ENCODE measurements around the gene ATP5F1A.
"Not testable (repeated sequence)": the region's sequence is repeated elsewhere in the genome, so short reads cannot be mapped to it uniquely, and the experiment has no call there.

The ATP5F1A gene

DNA sequence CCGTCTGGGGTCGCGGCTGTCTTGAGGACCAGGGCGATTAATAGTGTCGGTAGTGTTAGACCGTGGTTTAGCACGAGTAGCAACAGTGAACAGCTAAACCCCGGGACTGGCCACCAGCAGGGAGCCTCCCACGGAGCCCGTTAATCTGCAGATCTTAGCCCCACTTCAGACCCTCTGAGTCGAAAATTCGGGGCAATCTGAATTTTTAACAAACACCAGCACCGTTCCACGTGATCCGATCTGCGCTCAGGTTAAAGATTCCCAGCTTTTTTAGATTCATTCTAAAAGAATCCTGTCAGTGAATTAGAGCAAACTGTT is 479 bp upstream of the ATP5F1A start:
- peak overlapping the region; percentile 69 for H3K4me2 ChIP-seq (ENCODE audit: low read length)
- peaks cover 13% of the 10 kb centered on the region for H3K36me3 ChIP-seq (replicated peaks; ENCODE audit: low read depth, low read length)
- 0 out of 2 replicates have a peak, but pooled peaks cover 4% of the 10 kb centered on the region for H4K20me1 ChIP-seq (ENCODE audit: insufficient read depth, low read length)
- no peaks in the 10 kb centered on the region for H3K27me3 ChIP-seq (ENCODE audit: low read depth, low read length)
- peak overlapping the region; percentile 86 for H3K9ac ChIP-seq (ENCODE audit: low read length)
- H3K79me2 ChIP-seq (ENCODE audit: low read length): peaks cover 51% of the 10 kb centered on the region
- H3K4me3 ChIP-seq (ENCODE audit: low read length): peak overlapping the region; percentile 81
- H3K9me3 ChIP-seq (ENCODE audit: insufficient read depth, low read length): no peaks in the 10 kb centered on the region
- no peak for TF ChIP-seq EZH2phosphoT487 (IDR thresholded peaks at IDR 0.05; ENCODE audit: low read depth)
- TF ChIP-seq, protein P1, sequence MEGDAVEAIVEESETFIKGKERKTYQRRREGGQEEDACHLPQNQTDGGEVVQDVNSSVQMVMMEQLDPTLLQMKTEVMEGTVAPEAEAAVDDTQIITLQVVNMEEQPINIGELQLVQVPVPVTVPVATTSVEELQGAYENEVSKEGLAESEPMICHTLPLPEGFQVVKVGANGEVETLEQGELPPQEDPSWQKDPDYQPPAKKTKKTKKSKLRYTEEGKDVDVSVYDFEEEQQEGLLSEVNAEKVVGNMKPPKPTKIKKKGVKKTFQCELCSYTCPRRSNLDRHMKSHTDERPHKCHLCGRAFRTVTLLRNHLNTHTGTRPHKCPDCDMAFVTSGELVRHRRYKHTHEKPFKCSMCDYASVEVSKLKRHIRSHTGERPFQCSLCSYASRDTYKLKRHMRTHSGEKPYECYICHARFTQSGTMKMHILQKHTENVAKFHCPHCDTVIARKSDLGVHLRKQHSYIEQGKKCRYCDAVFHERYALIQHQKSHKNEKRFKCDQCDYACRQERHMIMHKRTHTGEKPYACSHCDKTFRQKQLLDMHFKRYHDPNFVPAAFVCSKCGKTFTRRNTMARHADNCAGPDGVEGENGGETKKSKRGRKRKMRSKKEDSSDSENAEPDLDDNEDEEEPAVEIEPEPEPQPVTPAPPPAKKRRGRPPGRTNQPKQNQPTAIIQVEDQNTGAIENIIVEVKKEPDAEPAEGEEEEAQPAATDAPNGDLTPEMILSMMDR (IDR thresholded peaks at IDR 0.05; ENCODE audit: low read depth, low read length): no peak
- H3K27ac ChIP-seq (ENCODE audit: low read length): peak overlapping the region; percentile 72
- H2AFZ ChIP-seq (ENCODE audit: low read depth, low read length): peak overlapping the region; percentile 72
- peaks cover 10% of the 10 kb centered on the region for H3K4me1 ChIP-seq (ENCODE audit: low read length)

DNA sequence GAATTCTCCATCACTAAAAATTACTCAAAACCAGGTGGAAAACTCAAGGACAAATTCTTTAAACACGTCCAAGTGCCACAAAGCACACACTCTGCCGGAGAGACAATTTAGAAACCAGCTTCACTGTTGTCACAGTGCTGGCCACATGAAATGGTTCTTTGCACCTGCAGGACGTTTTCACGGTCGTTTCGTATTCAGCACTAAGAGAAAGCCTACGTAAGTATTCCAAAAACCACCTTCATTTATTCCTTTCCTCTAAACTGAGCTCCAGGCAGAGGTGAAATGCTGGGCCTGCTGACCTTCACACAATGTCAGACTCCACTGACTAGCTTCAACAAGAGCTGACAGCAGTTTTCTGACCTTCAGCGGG is 680 bp downstream of the ATP5F1A start:
- Histone ChIP-seq H4K20me1 (ENCODE audit: insufficient read depth, low read length) (0 out of 2 replicates have a peak, but pooled peaks cover 4% of the 10 kb centered on the region), H3K4me1 (ENCODE audit: low read length) (peaks cover 10% of the 10 kb centered on the region), H3K27me3 (ENCODE audit: low read depth, low read length) (no peaks in the 10 kb centered on the region), H3K79me2 (ENCODE audit: low read length) (peaks cover 63% of the 10 kb centered on the region), H3K4me3 (ENCODE audit: low read length) (peak overlapping the region; percentile 81), H2AFZ (ENCODE audit: low read depth, low read length) (peak overlapping the region; percentile 42), H3K27ac (ENCODE audit: low read length) (peak overlapping the region; percentile 72), H3K36me3 (replicated peaks; ENCODE audit: low read depth, low read length) (peaks cover 21% of the 10 kb centered on the region), H3K4me2 (ENCODE audit: low read length) (peak overlapping the region; percentile 85), H3K9ac (ENCODE audit: low read length) (peak overlapping the region; percentile 86), H3K9me3 (ENCODE audit: insufficient read depth, low read length) (no peaks in the 10 kb centered on the region)
- TF ChIP-seq, protein P1 (IDR thresholded peaks at IDR 0.05; ENCODE audit: low read depth, low read length): no peak
- TF ChIP-seq EZH2phosphoT487 (IDR thresholded peaks at IDR 0.05; ENCODE audit: low read depth): no peak

DNA sequence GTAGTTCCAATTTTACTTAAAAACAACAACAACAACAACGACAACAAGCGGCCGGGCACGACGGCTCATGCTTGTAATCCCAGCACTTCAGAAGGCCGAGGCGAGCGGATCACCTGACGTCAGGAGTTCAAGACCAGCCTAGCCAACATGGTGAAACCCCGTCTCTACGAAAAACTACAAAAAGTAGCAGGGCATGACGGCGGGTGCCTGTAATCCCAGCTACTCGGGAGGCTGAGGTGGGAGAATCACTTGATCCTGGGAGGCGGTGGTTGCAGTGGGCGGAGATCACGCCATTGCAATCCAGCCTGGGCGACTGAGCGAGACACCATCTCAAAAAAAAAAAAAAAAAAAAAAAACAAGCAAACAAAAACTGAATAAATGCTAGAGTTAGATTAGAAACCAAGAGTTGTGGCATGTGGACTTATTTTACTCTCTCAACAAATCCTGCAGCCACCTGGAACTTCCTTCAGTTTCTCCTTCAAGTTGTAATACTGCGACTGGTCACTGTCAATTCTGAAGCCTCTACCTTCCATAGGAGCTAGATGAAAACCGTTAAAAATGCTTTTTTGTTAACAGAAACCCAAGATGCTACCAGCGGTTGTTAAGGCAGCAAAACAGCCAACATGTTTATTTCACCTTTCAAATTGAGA is 1.3 kb downstream of the ATP5F1A start:
- Histone ChIP-seq H3K27me3 (ENCODE audit: low read depth, low read length) (no peaks in the 10 kb centered on the region), H3K9me3 (ENCODE audit: insufficient read depth, low read length) (no peaks in the 10 kb centered on the region), H3K9ac (ENCODE audit: low read length) (peak overlapping the region; percentile 86), H3K27ac (ENCODE audit: low read length) (peak overlapping the region; percentile 72), H3K79me2 (ENCODE audit: low read length) (peaks cover 68% of the 10 kb centered on the region), H3K4me3 (ENCODE audit: low read length) (peak overlapping the region; percentile 81), H3K4me2 (ENCODE audit: low read length) (peak overlapping the region; percentile 85), H3K36me3 (replicated peaks; ENCODE audit: low read depth, low read length) (peaks cover 24% of the 10 kb centered on the region), H3K4me1 (ENCODE audit: low read length) (peaks cover 10% of the 10 kb centered on the region), H2AFZ (ENCODE audit: low read depth, low read length) (no peak overlapping the region), H4K20me1 (ENCODE audit: insufficient read depth, low read length) (0 out of 2 replicates have a peak, but pooled peaks cover 4% of the 10 kb centered on the region)
- TF ChIP-seq EZH2phosphoT487 (IDR thresholded peaks at IDR 0.05; ENCODE audit: low read depth): no peak
- TF ChIP-seq, protein P1 (IDR thresholded peaks at IDR 0.05; ENCODE audit: low read depth, low read length): no peak

DNA sequence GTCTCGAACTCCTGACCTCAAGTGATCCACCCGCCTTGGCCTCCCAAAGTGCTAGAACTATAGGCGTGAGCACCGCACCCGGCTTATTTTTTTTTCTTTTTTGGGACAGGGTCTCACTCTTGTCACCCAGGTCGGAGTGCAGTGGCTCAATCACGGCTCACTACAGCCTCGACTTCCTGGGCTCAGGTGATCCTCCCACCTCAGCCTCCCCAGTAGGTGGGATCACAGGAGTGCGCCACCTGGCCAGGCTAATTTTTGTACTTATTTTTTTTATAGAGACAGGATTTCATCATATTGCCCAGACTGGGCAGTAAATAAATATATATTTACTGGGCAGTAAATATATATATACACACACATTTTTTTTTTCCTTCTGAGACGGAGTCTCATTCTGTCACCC is 2.6 kb downstream of the ATP5F1A start:
- no peak overlapping the region for H3K27ac ChIP-seq (ENCODE audit: low read length)
- no peak overlapping the region for H3K4me2 ChIP-seq (ENCODE audit: low read length)
- no peaks in the 10 kb centered on the region for H3K9me3 ChIP-seq (ENCODE audit: insufficient read depth, low read length)
- peaks cover 80% of the 10 kb centered on the region for H3K79me2 ChIP-seq (ENCODE audit: low read length)
- H3K36me3 ChIP-seq (replicated peaks; ENCODE audit: low read depth, low read length): peaks cover 36% of the 10 kb centered on the region
- H3K4me3 ChIP-seq (ENCODE audit: low read length): no peak overlapping the region
- TF ChIP-seq, protein P1 (IDR thresholded peaks at IDR 0.05; ENCODE audit: low read depth, low read length): no peak
- TF ChIP-seq EZH2phosphoT487 (IDR thresholded peaks at IDR 0.05; ENCODE audit: low read depth): no peak
- peaks cover 10% of the 10 kb centered on the region for H3K4me1 ChIP-seq (ENCODE audit: low read length)
- H3K9ac ChIP-seq (ENCODE audit: low read length): no peak overlapping the region
- 0 out of 2 replicates have a peak, but pooled peaks cover 7% of the 10 kb centered on the region for H4K20me1 ChIP-seq (ENCODE audit: insufficient read depth, low read length)
- no peak overlapping the region for H2AFZ ChIP-seq (ENCODE audit: low read depth, low read length)
- H3K27me3 ChIP-seq (ENCODE audit: low read depth, low read length): no peaks in the 10 kb centered on the region

DNA sequence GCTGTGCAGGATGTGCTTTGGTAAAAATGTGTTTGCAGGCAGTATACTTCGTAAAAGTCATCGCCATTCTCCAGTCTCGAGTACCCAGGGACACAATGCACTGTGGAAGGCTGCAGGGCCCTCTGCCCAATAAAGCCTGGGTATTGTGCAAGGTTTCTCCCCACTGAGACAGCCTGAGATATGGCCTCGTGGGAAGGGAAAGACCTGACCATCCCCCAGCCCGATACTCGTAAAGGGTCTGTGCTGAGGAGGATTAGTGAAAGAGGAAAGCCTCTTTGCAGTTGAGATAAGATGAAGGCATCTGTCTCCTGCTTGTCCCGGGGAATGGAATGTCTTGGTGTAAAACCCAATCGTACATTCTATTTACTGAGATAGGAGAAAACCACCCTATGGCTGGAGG is 9.6 kb downstream of the ATP5F1A start:
- H3K4me2 ChIP-seq (ENCODE audit: low read length); H3K9me3 ChIP-seq (ENCODE audit: insufficient read depth, low read length); H3K9ac ChIP-seq (ENCODE audit: low read length); H4K20me1 ChIP-seq (ENCODE audit: insufficient read depth, low read length); H3K27me3 ChIP-seq (ENCODE audit: low read depth, low read length); H2AFZ ChIP-seq (ENCODE audit: low read depth, low read length); H3K4me3 ChIP-seq (ENCODE audit: low read length); H3K4me1 ChIP-seq (ENCODE audit: low read length); H3K27ac ChIP-seq (ENCODE audit: low read length): not testable (repeated sequence)
- H3K36me3 ChIP-seq (replicated peaks; ENCODE audit: low read depth, low read length): peaks cover 82% of the 10 kb centered on the region
- H3K79me2 ChIP-seq (ENCODE audit: low read length): peaks cover 40% of the 10 kb centered on the region
